HL-60 (cell line): Measurements from ENCODE around the gene PTPRN2.
"Not testable (repeated sequence)": the region's sequence is repeated elsewhere in the genome, so short reads cannot be mapped to it uniquely, and the experiment has no call there.

Experiments used
- DNase-seq, 2 experiments: peaks; one replicate each; pipeline ENCODE4 v3.0.0-alpha.2; 2010 to 2020; ENCODE audit warnings: low read depth in 1 of 2, low spot score in 1 of 2
- H3K27ac ChIP-seq: fragments of 250-450 bp; sonication (Bioruptor Pico); replicated peaks from 2 replicates; pipeline ENCODE4 v1.5.1; 2020; ENCODE audit warnings: mild to moderate bottlenecking, moderate library complexity
- H3K27me3 ChIP-seq: fragments of 250-450 bp; sonication (Bioruptor Pico); 2 replicates; pipeline ENCODE4 v1.5.1; 2021; ENCODE audit warnings: mild to moderate bottlenecking, moderate library complexity; ENCODE audit not compliant: insufficient read depth, poor library complexity, severe bottlenecking
- H3K4me3 ChIP-seq: replicated peaks from 2 replicates; pipeline ENCODE4 v1.5.1; 2011; ENCODE audit warnings: mild to moderate bottlenecking, control low read depth, low read length; ENCODE audit not compliant: insufficient read depth
- GABPA ChIP-seq: IDR thresholded peaks from 2 replicates; pipeline ENCODE4 v1.6.1; 2012; ENCODE audit warnings: low read depth
- POLR2AphosphoS5 ChIP-seq: IDR thresholded peaks from 2 replicates; pipeline ENCODE4 v1.6.1; 2012; ENCODE audit warnings: low read depth
- SPI1 ChIP-seq: IDR thresholded peaks from 2 replicates; pipeline ENCODE4 v1.6.1; 2012; ENCODE audit warnings: low read depth, mild to moderate bottlenecking, borderline replicate concordance
- TF ChIP-seq, protein P1 (sequence below): IDR thresholded peaks from one replicate; pipeline ENCODE4 v1.5.1; 2011; ENCODE audit warnings: low read length, control low read depth, inconsistent platforms; ENCODE audit not compliant: insufficient read depth
- TF ChIP-seq, protein P2 (sequence below): IDR thresholded peaks from 2 replicates; pipeline ENCODE4 v1.6.1; 2012; ENCODE audit warnings: low read depth; ENCODE audit not compliant: insufficient replicate concordance

The PTPRN2 gene

DNA sequence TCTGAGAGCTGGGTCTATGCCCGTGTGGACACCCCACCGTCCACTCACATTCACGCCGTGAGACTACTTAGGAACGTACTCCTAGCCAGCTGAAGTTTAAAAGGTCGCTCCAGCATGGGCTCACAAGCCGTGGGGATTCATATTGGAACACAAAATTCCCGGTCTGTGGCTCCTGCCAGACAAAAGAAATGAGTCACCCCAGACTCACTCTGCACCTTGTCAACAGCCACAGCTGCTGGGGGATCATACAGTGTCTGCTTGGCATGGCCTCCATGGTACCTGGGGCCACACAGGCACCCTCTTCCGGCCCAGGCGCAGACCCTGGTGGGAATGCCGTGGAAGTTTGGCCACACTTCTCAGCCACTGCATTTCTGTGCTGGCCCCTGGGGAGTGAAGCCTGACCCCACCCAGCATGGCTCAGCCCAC lies 1022.4 kb downstream of the PTPRN2 start:
- peaks cover 12% of the 10 kb centered on the region for H3K27me3 ChIP-seq
- H3K4me3 ChIP-seq, result no peak overlapping the region
- H3K27ac ChIP-seq, result no peak overlapping the region
- DNase-seq, result no peak
- TF ChIP-seq, protein P1, sequence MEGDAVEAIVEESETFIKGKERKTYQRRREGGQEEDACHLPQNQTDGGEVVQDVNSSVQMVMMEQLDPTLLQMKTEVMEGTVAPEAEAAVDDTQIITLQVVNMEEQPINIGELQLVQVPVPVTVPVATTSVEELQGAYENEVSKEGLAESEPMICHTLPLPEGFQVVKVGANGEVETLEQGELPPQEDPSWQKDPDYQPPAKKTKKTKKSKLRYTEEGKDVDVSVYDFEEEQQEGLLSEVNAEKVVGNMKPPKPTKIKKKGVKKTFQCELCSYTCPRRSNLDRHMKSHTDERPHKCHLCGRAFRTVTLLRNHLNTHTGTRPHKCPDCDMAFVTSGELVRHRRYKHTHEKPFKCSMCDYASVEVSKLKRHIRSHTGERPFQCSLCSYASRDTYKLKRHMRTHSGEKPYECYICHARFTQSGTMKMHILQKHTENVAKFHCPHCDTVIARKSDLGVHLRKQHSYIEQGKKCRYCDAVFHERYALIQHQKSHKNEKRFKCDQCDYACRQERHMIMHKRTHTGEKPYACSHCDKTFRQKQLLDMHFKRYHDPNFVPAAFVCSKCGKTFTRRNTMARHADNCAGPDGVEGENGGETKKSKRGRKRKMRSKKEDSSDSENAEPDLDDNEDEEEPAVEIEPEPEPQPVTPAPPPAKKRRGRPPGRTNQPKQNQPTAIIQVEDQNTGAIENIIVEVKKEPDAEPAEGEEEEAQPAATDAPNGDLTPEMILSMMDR, result no peak
- TF ChIP-seq SPI1, result no peak
- TF ChIP-seq, protein P2, sequence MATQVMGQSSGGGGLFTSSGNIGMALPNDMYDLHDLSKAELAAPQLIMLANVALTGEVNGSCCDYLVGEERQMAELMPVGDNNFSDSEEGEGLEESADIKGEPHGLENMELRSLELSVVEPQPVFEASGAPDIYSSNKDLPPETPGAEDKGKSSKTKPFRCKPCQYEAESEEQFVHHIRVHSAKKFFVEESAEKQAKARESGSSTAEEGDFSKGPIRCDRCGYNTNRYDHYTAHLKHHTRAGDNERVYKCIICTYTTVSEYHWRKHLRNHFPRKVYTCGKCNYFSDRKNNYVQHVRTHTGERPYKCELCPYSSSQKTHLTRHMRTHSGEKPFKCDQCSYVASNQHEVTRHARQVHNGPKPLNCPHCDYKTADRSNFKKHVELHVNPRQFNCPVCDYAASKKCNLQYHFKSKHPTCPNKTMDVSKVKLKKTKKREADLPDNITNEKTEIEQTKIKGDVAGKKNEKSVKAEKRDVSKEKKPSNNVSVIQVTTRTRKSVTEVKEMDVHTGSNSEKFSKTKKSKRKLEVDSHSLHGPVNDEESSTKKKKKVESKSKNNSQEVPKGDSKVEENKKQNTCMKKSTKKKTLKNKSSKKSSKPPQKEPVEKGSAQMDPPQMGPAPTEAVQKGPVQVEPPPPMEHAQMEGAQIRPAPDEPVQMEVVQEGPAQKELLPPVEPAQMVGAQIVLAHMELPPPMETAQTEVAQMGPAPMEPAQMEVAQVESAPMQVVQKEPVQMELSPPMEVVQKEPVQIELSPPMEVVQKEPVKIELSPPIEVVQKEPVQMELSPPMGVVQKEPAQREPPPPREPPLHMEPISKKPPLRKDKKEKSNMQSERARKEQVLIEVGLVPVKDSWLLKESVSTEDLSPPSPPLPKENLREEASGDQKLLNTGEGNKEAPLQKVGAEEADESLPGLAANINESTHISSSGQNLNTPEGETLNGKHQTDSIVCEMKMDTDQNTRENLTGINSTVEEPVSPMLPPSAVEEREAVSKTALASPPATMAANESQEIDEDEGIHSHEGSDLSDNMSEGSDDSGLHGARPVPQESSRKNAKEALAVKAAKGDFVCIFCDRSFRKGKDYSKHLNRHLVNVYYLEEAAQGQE, result no peak
- no peak for TF ChIP-seq GABPA
- TF ChIP-seq POLR2AphosphoS5, result no peak

DNA sequence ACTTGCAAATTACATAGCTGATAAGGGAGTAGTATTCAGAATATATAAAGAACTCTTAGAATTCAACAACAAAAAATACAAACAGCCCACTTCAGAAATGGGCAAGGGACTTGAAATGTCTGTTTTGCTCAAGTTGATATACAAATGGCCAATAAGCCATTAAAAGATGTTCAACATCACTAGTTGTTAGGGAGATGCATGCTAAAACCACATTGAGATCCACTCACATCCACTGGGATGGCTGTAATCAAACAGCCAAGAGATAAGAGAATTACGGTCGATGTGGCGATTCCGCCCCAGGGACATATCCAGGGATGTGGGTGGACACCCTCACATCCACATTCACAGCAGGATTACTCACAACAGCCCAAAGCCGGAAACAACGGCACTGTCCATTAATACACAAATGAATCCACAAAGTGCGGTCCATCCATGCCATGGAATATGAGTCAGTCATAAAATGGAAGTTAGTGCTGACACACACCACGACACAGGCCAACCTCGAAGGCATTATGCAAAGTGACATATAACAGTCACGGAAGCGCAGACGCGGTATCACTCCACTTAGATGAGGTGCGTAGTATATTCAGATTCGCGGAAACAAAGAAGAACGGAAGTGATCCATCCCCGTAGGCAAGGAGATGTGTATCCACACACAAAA lies 1023.0 kb downstream of the PTPRN2 start:
- Histone ChIP-seq H3K4me3 (no peak overlapping the region), H3K27ac (no peak overlapping the region), H3K27me3 (peaks cover 12% of the 10 kb centered on the region)
- DNase-seq, result no peak
- TF ChIP-seq POLR2AphosphoS5, result no peak
- TF ChIP-seq, protein P2, result no peak
- TF ChIP-seq GABPA, result no peak
- TF ChIP-seq, protein P1, result no peak
- no peak for TF ChIP-seq SPI1

DNA sequence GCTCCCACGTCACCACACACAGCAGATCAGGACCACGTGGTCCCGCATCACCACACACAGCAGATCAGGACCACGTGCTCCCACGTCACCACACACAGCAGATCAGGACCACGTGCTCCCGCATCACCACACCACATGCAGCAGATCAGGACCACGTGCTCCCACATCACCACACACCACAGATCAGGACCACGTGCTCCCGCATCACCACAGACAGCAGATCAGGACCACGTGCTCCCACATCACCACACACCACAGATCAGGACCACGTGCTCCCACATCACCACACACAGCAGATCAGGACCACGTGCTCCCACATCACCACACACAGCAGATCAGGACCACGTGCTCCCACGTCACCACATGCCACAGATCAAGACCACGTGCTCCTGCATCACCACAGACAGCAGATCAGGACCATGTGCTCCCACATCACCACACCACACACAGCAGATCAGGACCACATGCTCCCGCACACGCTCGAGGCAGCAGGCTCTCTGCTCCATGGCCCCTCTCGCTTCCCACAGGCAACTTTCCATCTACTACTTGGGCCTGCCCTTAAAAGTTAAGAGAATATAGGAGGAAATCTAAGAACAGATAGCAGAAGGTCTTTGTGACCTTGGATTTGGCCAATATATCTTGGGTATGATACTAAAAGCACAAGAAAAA lies 1024.0 kb downstream of the PTPRN2 start:
- not testable (repeated sequence) for H3K27me3 ChIP-seq, H3K27ac ChIP-seq, H3K4me3 ChIP-seq, DNase-seq

DNA sequence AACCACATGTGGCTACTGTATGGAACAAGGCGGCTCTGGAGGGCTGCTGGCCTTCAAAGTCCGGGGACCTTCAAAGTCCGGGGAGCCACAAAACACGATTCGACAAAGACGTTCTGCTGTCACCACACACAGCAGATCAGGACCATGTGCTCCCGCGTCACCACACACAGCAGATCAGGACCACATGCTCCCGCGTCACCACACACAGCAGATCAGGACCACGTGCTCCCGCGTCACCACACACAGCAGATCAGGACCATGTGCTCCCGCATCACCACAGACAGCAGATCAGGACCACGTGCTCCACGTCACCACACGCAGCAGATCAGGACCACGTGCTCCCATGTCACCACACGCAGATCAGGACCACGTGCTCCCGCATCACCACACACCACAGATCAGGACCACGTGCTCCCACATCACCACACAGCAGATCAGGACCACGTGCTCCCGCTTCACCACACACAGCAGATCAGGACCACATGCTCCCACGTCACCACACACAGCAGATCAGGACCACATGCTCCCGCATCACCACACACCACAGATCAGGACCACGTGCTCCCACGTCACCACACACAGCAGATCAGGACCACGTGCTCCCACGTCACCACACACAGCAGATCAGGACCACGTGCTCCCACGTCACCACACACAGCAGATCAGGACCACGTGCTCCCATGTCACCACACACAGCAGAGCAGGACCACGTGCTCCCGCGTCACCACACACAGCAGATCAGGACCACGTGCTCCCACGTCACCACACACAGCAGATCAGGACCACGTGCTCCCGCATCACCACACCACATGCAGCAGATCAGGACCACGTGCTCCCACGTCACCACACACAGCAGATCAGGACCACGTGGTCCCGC lies 1024.9 kb downstream of the PTPRN2 start:
- DNase-seq, result not testable (repeated sequence)

More for the DNA sequence above, 1024.9 kb downstream of the PTPRN2 start:
- H3K4me3 ChIP-seq, H3K27me3 ChIP-seq, H3K27ac ChIP-seq: not testable (repeated sequence)
